GM18507 (cell line): ENCODE data around the gene TIGD1.

Source experiments
- DNase-seq: peaks from one replicate; pipeline ENCODE4 v3.0.0; 2011; ENCODE audit warnings: low read depth; ENCODE audit not compliant: insufficient read length; ENCODE audit errors: extremely low spot score
- FAIRE-seq: peaks from 2 replicates; lab custom pipeline; 2011; peaks lifted over from hg19 to GRCh38; lab: Jason Lieb, UNC

TIGD1 gene

DNA sequence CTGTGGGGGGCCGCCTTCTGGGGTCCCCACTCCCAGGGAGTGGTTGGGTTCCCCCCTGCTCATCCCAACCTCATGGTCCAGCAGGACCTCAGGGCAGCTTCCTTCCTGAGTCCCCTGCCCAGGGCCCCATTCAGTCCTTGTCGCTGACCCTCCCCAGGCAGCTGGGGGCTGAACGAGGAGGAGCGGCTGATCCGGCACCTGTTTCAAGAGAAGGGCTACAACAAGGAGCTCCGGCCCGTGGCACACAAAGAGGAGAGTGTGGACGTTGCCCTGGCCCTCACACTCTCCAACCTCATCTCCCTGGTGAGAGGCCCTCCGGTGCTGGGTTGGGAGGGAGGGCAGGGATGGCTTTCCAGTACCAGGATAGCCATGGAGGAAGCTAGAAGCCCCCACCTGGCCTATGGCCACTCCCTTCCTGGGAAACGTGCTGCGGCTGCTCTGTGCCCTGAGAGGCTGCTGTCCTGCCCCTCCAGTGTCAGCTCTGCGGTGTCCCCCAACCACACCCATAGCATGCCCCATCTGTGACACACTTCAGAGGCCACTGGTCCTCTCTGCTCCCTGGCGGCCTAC is 23.9 kb downstream of the TIGD1 start:
- FAIRE-seq, result no peak

GRCh38 chr2:232525791-232526371 is 24.5 kb downstream of the TIGD1 start, which contains the start of gene CHRND:
TSS of gene CHRND (plus strand) at chr2:232526160. CDS start at chr2:232526216, 56 bp downstream.
- FAIRE-seq (no peak), DNase-seq (no peak)

More for the DNA sequence above, 23.9 kb downstream of the TIGD1 start:
- no peak for DNase-seq

- FAIRE-seq (no peak), DNase-seq (no peak)
Measured at GRCh38 chr2:232525199-232525598, 25.2 kb downstream of the TIGD1 start.

- no peak for FAIRE-seq
- DNase-seq, result no peak
Measured at GRCh38 chr2:232524771-232525170, 25.6 kb downstream of the TIGD1 start.

DNA sequence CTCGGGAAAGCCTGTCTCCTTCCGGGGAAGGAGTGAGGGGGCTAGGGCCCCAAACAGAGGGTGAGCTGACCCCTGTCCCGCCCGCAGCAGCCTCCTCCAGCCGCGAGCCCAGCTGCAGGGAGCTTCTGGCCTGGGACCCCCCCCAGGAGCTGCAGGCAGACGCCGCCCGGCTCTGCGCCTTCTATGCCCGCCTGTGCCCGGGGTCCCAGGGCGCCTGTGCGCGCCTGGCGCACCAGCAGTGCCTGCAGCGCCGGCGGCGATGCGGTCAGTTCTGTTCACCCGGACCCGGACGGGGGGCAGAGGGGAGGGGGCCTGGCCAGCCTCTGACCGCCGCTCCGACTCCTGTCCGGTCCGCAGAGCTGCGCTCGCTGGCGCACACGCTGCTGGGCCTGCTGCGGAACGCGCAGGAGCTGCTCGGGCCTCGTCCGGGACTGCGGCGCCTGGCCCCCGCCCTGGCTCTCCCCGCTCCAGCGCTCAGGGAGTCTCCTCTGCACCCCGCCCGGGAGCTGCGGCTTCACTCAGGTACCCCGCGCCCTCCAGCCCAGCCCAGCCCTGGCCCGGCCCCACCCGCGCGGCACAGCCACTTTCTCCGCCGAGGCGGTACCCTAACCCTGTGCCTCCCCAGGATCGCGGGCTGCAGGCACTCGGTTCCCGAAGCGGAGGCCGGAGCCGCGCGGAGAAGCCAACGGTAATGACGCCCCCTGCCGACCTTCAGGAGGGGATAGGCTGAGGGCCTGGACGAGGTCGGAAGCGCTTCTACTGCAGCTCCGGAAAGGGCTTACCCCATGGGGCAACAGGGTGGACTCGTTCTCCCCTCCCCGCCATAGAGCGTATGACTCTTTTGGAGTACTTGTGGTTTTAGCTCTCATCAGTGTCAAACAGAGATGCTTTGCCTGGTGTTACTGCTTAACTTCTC is 26.4 kb downstream of the TIGD1 start:
- FAIRE-seq, result no peak
- no peak for DNase-seq

DNA sequence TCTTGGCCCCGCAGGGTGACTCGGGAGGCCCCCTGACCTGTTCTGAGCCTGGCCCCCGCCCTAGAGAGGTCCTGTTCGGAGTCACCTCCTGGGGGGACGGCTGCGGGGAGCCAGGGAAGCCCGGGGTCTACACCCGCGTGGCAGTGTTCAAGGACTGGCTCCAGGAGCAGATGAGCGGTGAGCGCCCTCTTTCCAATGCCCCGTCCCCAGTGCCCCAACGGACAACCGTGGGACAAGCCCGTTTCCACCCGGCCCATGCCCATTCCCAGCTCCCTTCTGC is 27.0 kb downstream of the TIGD1 start:
- DNase-seq (no peak), FAIRE-seq (no peak)

DNA sequence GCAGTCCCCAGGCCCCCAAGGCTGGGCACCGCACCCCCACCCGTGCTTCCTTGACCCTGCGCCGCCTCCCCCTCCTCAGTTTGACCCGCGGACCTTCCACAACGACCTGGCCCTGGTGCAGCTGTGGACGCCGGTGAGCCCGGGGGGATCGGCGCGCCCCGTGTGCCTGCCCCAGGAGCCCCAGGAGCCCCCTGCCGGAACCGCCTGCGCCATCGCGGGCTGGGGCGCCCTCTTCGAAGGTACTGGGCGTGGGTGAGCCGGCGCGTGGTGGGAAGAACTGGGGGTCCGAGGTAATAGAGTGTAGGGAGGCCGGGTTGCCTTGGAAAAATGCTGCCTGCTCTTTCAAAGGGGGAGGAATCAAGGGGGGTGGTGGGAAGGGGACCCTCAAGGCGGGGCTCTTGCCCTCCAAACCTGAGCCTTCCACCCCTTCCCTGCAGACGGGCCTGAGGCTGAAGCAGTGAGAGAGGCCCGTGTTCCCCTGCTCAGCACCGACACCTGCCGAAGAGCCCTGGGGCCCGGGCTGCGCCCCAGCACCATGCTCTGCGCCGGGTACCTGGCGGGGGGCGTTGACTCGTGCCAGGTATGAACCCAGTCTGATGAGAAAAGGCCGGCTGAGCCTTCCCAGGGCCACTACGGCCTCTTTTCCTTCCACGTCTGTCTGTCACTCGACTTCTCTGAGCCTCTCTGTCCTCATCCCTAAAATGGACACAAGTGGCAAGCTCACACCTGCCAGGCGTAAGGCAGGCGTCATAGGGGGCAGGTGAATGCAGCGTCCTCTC is 27.5 kb downstream of the TIGD1 start:
- FAIRE-seq (no peak), DNase-seq (no peak)

- DNase-seq (peak; percentile 67), FAIRE-seq (no peak)
Measured at GRCh38 chr2:232521959-232522622, 28.3 kb downstream of the TIGD1 start.

DNA sequence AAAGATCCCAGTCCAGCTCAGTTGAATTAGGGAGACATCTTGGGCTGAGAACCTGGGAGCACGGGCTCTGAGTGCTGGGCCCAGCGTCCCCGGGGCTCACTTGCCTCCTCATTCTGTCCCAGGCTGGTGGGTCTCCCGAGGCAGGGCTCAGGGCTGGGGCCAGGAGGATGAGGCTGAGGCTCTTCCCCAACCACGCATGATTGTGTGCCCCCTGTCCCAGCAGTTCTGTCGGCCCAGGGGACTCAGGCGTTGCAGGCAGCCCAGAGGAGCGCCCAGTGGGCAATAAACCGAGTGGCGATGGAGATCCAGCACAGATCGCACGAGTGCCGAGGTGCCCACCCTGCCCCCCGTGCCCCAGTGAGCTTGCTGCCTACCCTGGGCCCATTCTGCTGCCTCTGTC is 29.3 kb downstream of the TIGD1 start:
- FAIRE-seq, result no peak
- DNase-seq, result no peak

DNA sequence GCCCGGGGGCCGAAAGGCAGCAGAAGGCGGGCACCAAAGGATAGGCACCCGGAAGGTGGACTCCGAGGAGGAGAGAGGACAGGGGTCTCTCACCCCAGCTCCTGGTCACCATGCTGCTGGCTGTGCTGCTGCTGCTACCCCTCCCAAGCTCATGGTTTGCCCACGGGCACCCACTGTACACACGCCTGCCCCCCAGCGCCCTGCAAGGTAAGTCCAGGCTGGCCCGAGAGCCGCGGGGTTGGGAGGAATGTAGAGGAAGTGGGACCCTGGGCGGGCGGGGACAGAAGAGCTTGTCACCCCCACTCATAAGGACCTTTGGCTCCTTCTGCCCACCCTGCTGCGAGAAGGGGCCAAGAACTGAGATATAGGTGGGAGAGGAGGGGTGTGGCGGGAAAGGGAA is 29.9 kb downstream of the TIGD1 start:
- FAIRE-seq (no peak), DNase-seq (no peak)

DNA sequence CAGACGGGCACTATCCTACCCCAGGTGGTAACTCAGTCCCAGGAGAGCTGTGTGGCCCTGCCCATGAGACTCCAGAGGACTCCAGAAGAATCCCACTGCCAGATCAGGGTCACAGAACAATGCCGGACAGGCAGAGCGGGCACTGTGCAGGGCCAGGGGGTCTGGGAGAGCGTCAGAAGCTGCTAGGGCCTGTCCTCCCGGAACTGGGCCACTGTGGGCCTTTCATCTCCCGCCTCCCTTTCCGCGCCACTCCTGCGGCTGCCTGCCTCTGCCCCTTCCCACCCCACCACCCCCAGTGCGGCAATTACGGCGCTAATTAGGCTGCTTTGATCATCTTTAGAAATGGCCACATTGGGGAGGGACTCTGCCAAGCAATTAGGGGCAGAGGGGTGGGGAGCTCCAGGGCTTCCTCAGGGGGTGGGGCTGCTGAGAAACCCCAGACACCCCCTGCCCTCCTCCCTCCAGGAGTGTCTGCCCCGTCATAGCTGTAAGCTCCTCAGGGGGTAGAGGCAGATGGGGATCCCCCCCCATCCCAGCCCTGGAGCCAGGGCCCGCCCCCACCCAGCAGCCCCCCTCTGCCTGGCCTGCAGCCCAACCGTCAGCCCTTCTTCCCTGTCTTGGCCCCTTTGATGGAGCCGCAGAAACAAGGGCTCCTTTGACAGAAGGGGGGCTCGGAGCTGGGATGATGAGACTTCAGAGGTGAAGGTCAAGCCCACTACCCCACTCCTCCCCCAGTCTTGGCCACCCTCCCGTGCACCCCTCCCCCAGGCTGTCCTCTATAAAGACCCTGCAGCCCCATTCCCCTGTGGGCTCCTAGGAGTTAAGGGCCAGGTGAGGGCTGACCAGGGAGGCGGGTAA is 30.5 kb downstream of the TIGD1 start, which contains the start of gene PRSS56:
Gene PRSS56, plus strand, starts transcription at position 808 of the 858 bp plus-strand sequence. CDS start 211 bp downstream, outside the sequence.
- no peak for FAIRE-seq
- DNase-seq, result no peak

GRCh38 chr2:232518844-232519243 is 31.5 kb downstream of the TIGD1 start:
- no peak for FAIRE-seq
- no peak for DNase-seq

- no peak for FAIRE-seq
- no peak for DNase-seq
Measured at GRCh38 chr2:232516551-232516950, 33.8 kb downstream of the TIGD1 start.

DNA sequence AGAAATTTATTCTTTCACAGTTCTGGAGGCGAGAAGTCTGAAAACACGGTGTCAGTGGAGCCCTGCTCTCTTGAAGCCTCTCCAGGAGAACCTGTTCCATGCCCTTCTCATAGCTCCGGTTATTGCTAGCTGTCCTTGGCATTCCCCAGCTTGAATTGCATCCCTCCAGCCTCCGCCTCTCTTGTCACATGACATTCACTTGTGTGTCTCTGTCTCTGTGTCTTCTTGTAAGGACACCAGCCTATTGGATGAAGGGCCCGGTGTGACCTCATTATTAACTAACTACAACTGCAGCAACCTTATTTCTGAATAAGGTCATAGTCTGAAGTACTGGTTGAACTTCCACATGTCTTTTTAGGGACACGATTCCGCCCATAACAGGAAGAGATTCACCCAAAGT is 34.7 kb downstream of the TIGD1 start:
- DNase-seq (no peak), FAIRE-seq (no peak)

DNA sequence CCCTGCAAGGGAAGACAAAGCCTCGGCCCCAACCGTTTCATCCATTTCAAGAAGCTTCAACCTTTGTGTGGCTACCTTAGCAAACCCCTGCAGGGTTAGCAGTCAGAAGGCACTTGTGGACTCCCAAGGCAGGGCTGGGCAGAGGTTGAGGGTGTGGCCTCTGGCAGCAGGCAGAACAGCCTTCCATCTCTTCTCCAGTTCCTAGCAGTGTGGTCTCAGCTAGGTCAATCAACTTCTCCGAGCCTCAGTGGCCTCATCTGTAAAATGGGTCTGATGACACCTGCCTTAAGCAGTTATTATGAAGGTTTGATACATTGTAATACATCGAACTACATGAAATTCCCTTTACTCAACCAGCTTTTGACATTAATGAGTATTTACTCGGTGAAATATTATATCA is 37.0 kb downstream of the TIGD1 start:
- DNase-seq (no peak), FAIRE-seq (no peak)

GRCh38 chr2:232512602-232513001 is 37.8 kb downstream of the TIGD1 start:
- FAIRE-seq (no peak), DNase-seq (no peak)

GRCh38 chr2:232511336-232511890 is 38.9 kb downstream of the TIGD1 start:
- DNase-seq (no peak), FAIRE-seq (no peak)

GRCh38 chr2:232508251-232508650 is 42.1 kb downstream of the TIGD1 start:
- DNase-seq (no peak), FAIRE-seq (no peak)
